GM21825 (cell line): Measurements from ENCODE around the gene ARMH3.

Source experiments
- ATAC-seq: cut with Tn5 transposase; IDR thresholded peaks from one replicate; pipeline ENCODE4 v1.9.1; 2021; ENCODE audit warnings: mild to moderate bottlenecking, moderate library complexity; ENCODE audit not compliant: unreplicated experiment

The ARMH3 gene, protein sequence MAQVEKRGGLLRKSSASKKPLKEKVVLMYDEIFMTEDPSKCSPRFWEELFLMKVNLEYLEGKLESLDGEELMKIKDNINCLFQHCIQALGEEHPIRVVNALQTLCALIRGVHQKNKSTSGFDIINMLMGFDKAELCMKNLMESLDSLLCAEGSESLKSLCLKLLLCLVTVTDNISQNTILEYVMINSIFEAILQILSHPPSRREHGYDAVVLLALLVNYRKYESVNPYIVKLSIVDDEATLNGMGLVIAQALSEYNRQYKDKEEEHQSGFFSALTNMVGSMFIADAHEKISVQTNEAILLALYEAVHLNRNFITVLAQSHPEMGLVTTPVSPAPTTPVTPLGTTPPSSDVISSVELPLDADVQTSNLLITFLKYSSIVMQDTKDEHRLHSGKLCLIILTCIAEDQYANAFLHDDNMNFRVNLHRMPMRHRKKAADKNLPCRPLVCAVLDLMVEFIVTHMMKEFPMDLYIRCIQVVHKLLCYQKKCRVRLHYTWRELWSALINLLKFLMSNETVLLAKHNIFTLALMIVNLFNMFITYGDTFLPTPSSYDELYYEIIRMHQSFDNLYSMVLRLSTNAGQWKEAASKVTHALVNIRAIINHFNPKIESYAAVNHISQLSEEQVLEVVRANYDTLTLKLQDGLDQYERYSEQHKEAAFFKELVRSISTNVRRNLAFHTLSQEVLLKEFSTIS

DNA sequence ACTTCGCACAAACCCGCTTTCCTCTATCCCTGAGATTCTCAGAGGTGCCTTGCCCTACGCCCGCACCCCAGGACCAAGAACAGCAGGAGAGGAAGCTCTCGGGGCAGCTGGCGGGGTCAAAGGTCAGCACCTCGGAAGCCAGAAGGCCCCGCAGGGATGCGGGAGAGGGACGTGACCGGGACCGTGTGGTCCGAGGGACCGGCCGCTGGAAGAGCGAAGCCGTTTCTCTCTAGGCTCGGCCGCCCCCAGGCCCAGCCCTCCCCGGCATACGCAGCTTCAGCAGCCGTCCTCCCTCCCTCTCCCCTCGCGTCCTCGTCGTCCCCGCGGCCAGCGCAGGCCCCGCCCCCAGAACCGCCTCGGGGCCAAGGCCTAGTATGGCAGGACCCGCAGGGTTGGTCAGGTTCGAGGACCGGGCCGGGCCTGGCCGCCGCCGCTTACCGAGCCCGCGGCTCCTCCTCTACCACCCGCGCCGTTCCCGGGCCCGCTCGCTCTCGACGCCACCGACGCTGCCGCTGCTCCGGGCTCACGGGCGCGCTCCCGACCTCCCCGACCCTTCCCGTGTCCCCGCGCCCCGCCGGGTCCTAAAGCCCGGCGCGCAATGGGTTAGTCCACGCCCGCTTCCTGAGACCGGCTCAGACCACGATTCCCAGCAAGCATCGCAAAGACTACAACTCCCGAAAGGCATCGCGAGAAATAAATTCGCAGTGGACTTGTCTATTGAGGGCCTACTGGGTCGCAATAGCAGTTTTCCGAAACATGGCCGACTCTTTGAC, at the start of gene ARMH3:
TSS of gene ARMH3 (minus strand) at position 527 of the 773 bp plus-strand sequence. CDS start 16,059 bp downstream, outside the sequence.
- ATAC-seq: peak; percentile 94

DNA sequence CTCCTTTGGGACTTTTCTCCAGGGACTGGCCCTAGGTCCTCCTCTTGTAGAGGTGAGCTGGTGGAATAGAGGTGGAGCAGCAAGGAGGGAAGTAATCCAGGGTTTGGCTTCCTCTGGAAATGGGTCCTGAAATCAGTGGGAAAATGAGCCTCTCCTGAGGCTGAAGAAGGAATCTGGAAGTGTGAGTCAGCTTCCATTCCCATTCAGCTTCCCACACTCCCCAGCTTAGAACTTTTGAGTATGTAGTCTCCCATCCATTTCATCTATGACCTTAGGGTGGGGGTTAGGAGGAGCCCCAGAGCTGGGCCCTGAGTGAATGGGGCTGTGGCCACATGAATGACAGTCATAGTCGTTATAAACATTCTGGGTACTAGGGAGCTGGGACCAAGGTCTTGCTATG, 46.4 kb upstream of the ARMH3 start:
- ATAC-seq: no peak

DNA sequence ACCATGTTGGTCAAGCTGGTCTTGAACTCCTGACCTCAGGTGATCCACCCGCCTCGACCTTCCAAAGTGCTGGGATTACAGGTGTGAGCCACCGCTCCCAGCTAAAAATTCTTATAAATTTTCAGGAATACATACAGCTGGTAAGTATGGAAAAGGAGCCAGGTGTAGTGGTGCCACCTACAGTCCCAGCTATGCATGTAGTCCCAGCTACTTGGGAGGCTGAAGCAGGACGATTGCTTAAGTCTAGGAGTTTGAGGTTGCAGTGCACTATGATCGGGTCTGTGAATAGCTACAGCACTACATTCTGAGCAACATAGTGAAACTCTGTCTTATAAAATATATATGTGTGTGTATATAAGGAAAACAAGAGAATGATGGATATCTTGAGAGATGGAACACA, 45.2 kb upstream of the ARMH3 start:
- no peak for ATAC-seq

DNA sequence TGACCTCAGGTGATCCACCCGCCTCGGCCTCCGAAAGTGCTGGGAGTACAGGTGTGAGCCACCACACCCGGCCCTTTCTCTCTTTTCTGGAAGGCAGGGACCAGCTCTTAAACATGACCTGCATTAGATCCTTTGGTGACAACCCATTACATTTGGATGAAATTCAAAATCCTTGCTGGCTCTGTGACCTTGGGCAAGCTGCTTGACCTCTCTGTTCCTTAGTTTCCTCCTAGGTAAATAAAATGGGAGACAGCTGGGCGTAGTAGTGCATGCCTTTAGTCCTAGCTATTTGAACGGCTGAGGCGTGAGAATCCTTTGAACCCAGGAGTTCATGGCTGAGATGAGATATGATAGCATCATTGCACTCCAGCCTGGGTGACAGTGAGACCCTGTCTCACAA, 40.5 kb upstream of the ARMH3 start:
- no peak for ATAC-seq

DNA sequence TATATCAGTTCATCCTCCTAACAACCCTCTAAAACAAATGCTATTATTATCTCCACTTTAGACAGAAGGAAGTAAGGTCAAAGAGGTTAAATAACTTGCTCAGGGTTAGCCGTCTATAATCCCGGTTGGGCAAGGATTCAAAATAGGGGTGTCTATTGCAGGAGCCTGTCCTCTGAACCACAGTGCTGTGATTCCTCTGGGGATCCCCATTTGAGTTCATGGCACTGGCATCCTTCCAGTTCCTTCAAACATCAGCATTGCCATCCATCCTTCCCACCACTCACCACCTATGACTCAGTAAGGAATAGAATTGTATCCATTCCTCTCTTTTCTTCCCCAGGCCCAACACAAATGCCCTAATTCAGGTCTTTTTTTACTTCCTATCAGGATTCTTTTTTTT, 34.8 kb upstream of the ARMH3 start:
- ATAC-seq: no peak

DNA sequence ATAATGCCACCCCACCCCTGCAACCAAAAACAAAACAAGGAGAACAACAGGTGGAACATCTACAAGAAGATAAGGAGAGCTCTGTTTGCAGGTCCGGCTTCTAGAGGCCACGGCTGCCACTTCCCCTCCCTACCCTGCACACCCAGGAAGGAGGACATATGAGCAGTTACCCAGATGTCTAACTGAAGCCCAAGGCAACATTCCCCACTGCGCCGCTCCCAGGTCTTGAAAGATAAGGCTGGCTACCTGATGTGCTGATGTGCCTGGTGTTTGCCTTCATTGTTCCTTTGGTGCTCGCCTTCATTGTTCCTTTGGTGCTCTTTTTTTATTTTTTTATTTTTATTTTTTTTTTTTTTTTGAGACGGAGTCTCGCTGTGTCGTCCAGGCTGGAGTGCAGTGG, 30.2 kb upstream of the ARMH3 start:
- no peak for ATAC-seq

DNA sequence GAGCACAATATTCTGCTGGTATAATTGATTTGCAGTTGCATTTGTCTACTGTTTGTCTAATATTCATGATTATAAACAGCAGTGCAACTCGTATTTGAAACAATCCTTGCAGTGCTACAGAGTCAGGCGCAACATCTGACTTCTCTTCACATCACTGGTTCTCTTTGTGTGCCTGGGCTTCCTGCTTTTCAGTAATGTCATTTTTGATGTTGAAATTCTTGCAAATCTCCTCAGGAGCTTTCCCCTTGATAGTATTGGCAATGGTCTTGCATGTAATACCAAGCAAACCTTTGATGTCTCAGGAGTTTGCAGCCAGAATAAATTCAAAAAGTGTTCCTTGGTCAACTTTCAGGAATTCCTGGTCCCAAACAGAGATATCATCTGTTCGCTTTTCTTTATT, 29.4 kb upstream of the ARMH3 start:
- no peak for ATAC-seq

DNA sequence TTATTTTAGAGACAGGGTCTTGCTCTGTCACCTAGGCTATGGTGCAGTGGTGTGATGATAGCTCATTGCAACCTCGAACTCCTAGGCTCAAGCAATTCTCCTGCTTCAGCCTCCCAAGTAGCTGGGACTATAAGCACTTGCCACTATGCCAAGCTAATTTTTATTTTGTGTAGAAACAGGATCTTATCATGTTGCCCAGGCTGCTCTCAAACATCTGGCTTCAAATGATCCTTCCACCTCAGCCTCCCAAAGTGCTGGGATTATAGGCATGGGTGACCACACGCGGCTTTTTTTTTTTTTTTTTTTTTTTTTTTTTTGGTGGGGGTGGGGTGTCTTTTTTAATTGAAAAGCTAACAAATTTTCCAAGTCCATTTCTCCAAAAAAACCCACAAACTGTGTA, 27.6 kb upstream of the ARMH3 start:
- no peak for ATAC-seq

DNA sequence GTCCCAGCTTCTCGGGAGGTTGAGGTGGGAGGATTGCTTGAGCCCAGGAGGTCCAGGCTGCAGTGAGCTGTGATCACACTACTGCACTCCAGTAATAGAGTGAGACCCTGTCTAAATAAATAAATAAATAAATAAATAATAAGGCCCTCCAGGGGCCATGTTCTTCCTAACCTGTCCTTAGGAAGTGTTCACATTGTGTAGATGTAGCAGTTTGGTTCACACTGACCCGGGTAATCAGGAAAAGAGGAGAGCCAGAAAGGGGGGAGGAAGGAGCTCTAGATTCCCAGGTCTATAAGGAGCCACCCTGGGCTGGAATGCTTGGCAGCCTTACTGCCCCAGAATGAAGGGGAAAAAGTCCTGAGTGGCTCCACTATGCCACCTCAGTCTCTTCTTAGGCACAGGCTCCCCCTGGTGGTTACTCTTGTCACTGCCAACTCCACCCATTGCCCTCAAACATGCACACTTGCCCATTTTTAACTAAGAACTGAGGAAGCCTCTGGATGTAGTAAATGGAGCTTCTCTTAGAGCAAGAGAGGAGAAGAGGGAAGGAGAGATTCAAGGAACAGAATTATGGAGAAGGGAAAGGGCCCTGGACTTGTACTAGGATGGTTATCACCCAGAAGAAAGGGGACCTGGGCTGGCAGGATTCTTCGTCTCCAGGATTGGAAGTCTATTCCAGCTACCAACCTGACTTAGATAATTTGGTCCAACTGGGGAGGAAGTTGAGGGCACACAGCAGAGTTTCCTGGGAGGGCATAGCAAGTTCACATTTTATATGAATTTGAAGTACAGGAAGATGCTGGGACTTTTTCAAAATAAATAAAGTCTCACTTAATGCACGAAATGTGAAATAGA, 16.9 kb upstream of the ARMH3 start:
- ATAC-seq: no peak

DNA sequence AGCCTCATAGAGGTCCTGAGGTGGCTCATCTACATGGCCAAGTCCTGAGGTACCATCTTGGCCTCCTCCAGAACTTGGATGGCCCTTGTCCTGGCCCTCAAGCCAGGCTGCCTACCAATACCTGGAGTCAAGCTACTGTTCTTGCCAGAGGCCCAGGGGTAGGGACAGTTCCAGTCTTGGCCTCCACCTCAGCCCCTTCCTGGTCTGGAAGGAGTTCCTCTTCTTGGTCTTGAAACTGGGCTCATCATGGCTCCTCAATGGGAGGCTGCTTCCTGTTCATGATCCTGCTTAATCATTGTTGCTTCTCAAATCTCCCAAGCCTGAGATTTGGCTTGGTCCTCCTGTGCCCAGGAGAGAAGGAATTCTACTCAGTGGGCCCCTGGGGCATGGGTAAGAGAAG, 13.1 kb upstream of the ARMH3 start:
- ATAC-seq: no peak

DNA sequence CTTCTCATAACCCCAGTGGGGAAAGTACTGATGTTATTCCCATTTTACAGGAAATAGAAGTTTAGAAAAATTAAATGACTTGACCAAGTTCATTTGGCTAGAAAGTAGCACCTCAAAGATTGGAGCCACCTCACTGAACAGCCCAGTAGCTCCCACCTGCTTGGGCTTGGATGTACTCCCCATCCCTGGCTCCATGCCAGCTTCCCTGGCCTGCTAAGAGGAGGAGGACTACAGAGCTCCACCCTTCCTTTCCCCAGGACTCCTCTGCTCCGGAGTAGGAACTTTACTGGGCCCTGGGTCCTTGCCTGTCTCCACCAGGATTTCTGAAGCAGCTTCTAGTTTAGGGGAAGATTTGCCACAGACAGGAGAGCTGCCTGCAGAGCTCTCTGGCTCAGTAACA, 12.2 kb upstream of the ARMH3 start:
- no peak for ATAC-seq

DNA sequence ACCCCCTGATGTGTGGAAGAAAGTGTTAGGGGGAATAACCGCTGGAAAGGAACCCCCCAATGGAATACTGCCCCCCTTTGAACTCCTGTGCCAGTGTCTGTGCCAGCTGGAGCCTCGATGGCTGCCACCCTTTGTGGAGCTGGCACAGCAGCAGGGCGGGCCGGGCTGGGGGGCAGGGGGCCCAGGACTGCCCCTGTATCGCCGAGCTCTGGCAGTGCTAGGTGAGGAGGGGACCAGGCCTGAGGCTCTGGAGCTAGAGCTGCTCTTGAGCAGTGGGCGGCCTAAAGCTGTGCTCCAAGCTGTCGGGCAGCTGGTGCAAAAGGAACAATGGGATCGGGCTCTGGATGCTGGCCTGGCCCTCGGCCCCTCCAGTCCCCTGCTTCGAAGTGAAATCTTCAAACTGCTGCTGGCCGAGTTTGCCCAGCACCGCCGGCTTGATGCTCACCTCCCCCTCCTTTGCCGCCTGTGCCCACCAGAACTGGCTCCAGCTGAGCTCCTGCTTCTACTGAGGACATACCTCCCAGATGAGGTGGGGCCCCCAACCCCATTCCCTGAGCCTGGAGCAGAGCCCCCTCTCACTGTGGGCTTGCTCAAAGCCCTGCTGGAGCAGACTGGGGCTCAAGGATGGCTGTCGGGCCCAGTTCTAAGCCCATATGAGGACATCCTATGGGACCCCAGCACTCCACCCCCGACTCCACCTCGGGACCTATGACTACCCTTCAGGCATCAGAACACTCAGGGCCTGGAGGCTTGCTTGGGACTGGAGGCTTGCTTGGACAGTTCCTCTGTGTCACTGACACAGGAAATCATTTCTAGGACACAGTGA, 11.3 kb upstream of the ARMH3 start:
- ATAC-seq: no peak

DNA sequence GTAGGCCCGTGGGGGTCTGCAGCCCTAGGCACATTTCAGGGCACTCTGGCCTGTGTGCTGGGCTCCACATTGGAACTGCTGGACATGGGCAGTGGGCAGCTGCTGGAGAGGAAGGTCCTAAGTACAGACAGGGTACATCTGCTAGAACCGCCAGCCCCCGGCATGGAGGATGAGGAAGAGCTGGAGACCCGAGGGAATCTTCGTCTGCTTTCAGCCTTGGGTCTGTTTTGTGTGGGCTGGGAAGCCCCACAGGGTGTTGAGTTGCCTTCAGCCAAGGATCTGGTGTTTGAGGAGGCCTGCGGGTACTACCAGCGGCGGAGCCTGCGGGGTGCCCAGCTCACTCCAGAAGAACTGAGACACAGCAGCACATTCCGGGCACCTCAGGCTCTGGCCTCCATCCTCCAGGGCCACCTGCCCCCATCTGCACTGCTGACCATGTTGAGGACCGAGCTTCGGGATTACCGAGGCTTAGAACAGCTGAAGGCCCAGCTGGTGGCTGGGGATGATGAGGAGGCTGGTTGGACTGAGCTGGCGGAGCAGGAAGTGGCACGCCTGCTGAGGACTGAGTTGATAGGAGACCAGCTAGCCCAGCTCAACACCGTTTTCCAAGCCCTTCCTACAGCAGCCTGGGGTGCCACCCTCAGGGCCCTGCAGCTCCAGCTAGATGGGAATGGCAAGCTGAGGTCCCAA, 10.6 kb upstream of the ARMH3 start:
- ATAC-seq: no peak

DNA sequence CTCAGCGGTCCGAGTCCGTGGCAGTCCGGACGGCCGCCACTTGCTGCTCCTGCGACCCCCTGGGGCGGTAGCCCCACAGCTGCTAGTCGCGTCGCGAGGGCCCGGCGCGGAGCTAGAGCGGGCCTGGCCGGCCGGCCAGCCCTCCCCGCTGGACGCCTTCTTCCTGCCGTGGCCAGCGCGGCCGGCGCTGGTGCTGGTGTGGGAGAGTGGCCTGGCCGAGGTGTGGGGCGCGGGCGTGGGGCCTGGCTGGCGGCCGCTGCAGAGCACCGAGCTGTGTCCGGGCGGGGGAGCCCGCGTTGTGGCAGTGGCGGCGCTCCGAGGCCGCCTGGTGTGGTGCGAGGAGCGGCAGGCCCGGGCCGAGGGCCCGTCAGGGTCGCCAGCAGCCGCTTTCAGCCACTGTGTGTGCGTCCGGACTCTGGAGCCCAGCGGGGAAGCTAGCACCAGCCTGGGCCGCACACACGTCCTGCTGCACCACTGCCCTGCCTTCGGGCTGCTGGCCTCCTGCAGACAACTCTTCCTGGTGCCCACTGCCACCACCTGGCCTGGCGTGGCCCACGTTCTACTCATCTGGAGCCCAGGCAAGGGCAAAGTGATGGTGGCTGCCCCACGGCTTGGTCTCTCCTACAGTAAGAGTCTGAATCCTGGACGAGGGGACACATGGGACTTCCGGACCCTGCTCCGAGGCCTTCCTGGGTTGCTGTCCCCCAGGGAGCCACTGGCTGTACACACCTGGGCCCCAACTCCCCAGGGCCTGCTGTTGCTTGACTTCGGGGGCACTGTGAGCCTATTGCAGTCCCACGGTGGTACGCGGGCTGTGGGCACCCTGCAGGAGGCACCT, 9.8 kb upstream of the ARMH3 start:
- peak; percentile 8 for ATAC-seq

DNA sequence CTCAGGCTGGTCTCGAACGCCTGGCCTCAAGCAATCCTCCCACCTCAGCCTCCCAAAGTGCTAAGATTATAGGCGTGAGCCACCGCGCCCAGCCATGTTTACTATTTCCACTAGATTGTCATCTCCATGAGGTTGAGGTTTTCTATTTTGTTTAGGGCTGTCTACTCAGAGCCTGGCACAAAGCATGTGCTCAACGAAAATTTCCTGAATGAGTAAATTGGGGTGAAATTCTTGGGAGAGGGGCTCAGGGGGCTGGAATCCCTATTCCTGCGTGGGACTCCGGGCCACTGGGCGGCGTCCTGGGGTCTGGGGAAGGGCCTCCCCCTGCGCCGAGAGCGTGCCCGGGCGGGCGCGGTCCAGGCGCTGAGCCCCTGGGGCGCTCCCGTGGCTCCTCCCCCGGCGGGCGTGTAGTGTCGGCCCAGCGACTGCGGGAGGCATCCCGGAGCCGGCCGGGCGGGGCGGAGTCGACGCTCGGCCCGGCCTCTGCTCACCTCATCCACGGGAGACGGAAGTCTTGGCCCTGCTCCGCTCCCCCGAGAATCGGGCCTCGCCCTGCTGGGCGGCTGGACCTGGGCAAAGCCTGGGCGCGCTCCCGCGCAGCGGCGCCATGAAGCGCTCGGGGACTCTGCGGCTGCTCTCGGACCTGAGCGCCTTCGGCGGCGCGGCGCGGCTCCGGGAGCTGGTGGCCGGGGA, 9.0 kb upstream of the ARMH3 start, which contains the start of gene HPS6:
TSS of gene HPS6 (plus strand) at position 482 of the 693 bp plus-strand sequence. CDS start at position 608, 126 bp downstream.
- peak; percentile 95 for ATAC-seq

DNA sequence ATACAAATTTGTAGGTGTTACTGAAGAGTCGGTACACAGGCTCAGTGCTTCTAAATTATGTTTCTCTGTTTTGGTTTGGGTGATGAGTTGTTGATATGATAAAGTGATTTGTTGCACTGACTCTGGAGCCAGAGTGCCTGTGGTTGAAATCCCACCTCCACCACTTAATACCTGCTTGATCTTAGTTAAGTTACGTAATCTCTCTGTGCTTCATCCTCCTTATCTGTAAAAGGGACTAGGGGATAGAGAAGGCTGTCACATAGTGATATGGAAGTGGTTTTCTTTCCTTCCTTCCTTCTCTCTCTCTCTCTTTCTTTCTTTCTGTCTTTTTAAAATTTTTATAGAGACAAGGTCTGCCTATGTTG, 8.5 kb upstream of the ARMH3 start:
- ATAC-seq: no peak

DNA sequence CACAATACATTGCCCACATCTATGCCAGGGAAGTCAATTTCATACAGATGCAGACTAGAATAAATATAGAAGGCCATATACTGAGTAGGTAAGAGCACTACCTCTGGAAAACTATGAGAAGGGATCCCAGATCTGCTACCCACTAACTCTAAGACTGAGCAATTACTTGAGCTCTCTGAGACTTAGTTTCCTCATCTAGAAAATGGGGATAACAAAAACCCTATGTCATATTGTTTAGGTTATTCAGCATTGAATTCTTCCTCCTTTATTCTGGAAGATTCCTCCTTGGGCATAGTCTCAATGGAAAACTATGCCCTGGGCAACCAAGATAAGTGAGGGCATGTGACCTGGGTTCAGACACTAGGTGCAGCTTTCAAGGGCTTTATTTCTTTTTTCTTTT, 4.0 kb upstream of the ARMH3 start:
- ATAC-seq: no peak
